Measurements from ENCODE around the gene TMEM236. TPM values are rescaled to one million over a fixed set of nuclear protein-coding genes. Genes with fewer than 3 reads are reported as not detected.

Gene TMEM236
- 0.17 and 0.43 TPM in 2 replicates for total RNA-seq

DNA sequence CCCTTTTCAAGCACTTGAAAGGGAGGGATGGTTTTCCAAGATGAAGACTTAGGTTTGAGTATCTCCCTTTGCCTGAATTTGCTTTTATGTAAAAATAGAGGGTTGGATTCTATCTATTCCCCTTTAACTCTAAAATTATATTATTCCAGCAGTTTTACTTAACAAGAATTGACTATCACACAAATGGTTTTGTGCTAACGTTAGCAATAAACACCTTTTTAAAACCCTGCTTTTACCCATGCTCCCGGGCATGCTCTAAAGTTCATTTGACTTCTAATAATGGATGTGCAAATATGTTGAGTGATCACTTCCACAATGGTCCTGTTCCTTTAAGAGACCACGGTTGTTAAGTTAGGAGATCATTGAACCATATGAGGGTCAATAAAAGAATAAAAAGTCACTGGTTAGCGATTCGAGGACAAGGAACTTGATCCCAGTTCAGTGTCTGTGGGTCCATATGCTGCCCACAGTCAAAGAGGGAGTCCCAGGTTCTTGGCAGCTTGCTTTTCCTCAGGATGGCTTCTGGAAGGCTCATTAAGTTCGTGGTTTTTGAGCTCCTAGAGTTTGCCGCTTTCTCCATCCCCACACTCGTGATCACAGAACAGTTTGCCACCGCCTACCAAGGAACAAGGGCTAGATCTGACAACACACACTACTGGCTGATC is at the start of gene TMEM236:
TSS of gene TMEM236 (plus strand) at position 421 of the 665 bp plus-strand sequence. CDS start at position 516, 95 bp downstream.

GRCh38 chr10:17808971-17809841 is 57.2 kb downstream of the TMEM236 start, which contains the start of gene MRC1:
TSS of gene MRC1 (plus strand) at chr10:17809348. CDS start at chr10:17809466, 118 bp downstream.

Other genes starting within 250 kb of the TMEM236 start
- gene HACD1, start 134.8 kb upstream of the TMEM236 start, total RNA-seq = 14.7 and 17.9 TPM in 2 replicates
- gene STAM, start 108.0 kb upstream of the TMEM236 start, total RNA-seq = 10.7 and 11.2 TPM in 2 replicates
- 201 and 288 TPM in 2 replicates for gene MRC1, start 57.1 kb downstream of the TMEM236 start, total RNA-seq
- gene SLC39A12, start 199.7 kb downstream of the TMEM236 start, total RNA-seq = not detected in 2 replicates